Neural cell (in vitro differentiated cells): ENCODE data around the gene CLCNKB. TPM values are rescaled to one million over a fixed set of nuclear protein-coding genes. Genes with fewer than 3 reads are reported as not detected.
"Not testable (repeated sequence)": the region's sequence is repeated elsewhere in the genome, so short reads cannot be mapped to it uniquely, and the experiment has no call there.

Source experiments
- H2AFZ ChIP-seq: fragments of 200-600, 300-800 bp; sonication (generic), shearing (Covaris generic); 2 replicates; pipeline ENCODE4 v1.6.0; 2014; ENCODE audit warnings: low read depth, mild to moderate bottlenecking, antibody characterized with exemption, low read length, moderate library complexity
- H3F3A ChIP-seq: fragments of 200-600 bp; shearing (Covaris generic); 2 replicates; pipeline ENCODE4 v1.6.1; 2016; ENCODE audit warnings: mild to moderate bottlenecking, moderate library complexity, mixed read lengths, antibody characterized with exemption, low read length; ENCODE audit not compliant: insufficient read depth, poor library complexity, severe bottlenecking
- H3K27ac ChIP-seq: fragments of 200-600, 300-800 bp; sonication (generic), shearing (Covaris generic); 2 replicates; pipeline ENCODE4 v1.5.1; 2014; ENCODE audit warnings: mild to moderate bottlenecking, low read length, moderate library complexity
- H3K27me3 ChIP-seq: fragments of 300-800, 200-600 bp; sonication (generic), shearing (Covaris generic); 2 replicates; pipeline ENCODE4 v1.6.0; 2014; ENCODE audit warnings: mild to moderate bottlenecking, low read depth, low read length, moderate library complexity; ENCODE audit not compliant: insufficient read depth
- H3K36me3 ChIP-seq: fragments of 300-800, 200-600 bp; sonication (generic), shearing (Covaris generic); 2 replicates; pipeline ENCODE4 v1.5.1; 2014; ENCODE audit warnings: mild to moderate bottlenecking, antibody characterized with exemption, low read length, moderate library complexity; ENCODE audit not compliant: insufficient read depth
- H3K4me2 ChIP-seq: fragments of 300-800, 200-600 bp; sonication (generic), shearing (Covaris generic); 2 replicates; pipeline ENCODE4 v1.6.0; 2014; ENCODE audit warnings: mild to moderate bottlenecking, low read length
- H3K4me3 ChIP-seq: fragments of 300-800, 200-600 bp; sonication (generic), shearing (Covaris generic); 2 replicates; pipeline ENCODE4 v1.5.1; 2014; ENCODE audit warnings: mild to moderate bottlenecking, low read length, moderate library complexity
- H3K79me2 ChIP-seq: fragments of 200-600 bp; shearing (Covaris generic); replicated peaks from 2 replicates; pipeline ENCODE4 v1.6.0; 2014; ENCODE audit warnings: mild to moderate bottlenecking, low read length, moderate library complexity; ENCODE audit not compliant: insufficient read depth
- H3K9ac ChIP-seq: fragments of 300-800, 200-600 bp; sonication (generic), shearing (Covaris generic); 2 replicates; pipeline ENCODE4 v1.6.1; 2016; ENCODE audit warnings: mild to moderate bottlenecking, low read length, mixed read lengths
- H3K9me2 ChIP-seq: fragments of 200-600 bp; shearing (Covaris generic); 2 replicates; pipeline ENCODE4 v1.6.1; 2016; ENCODE audit warnings: mild to moderate bottlenecking, low read length, mixed read lengths; ENCODE audit not compliant: insufficient read depth
- H3K9me3 ChIP-seq: fragments of 200-600, 300-800 bp; sonication (generic), shearing (Covaris generic); 2 replicates; pipeline ENCODE4 v1.6.1; 2016; ENCODE audit warnings: mild to moderate bottlenecking, mixed run types, low read length, moderate library complexity, mixed read lengths
- H4K20me1 ChIP-seq: fragments of 200-600 bp; shearing (Covaris generic); 2 replicates; pipeline ENCODE4 v1.6.1; 2016; ENCODE audit warnings: mild to moderate bottlenecking, mixed run types; ENCODE audit not compliant: insufficient read depth
- EP300 ChIP-seq: fragments of 450-650 bp; conservative IDR thresholded peaks from 2 replicates; pipeline ENCODE4 v1.6.1; 2014; ENCODE audit warnings: antibody characterized with exemption, mild to moderate bottlenecking, moderate library complexity; ENCODE audit not compliant: poor library complexity, severe bottlenecking
- EZH2 ChIP-seq: fragments of 200-600, 300-800 bp; shearing (Covaris generic), sonication (generic); IDR thresholded peaks from 2 replicates; pipeline ENCODE4 v1.6.1; 2014; ENCODE audit warnings: antibody characterized with exemption, low read length, borderline replicate concordance, mild to moderate bottlenecking; ENCODE audit not compliant: insufficient read depth, poor library complexity, severe bottlenecking
- MXI1 ChIP-seq: fragments of 450-650 bp; conservative IDR thresholded peaks from 2 replicates; pipeline ENCODE4 v1.6.1; 2014; ENCODE audit warnings: antibody characterized with exemption, mild to moderate bottlenecking; ENCODE audit not compliant: poor library complexity, severe bottlenecking
- POLR2AphosphoS5 ChIP-seq: IDR thresholded peaks from 2 replicates; pipeline ENCODE4 v1.6.1; 2012
- RAD21 ChIP-seq: fragments of 450-650 bp; conservative IDR thresholded peaks from 2 replicates; pipeline ENCODE4 v1.6.1; 2014; ENCODE audit warnings: antibody characterized with exemption, mild to moderate bottlenecking, moderate library complexity
- SMC3 ChIP-seq: fragments of 450-650 bp; conservative IDR thresholded peaks from 2 replicates; pipeline ENCODE4 v1.6.1; 2014; ENCODE audit warnings: antibody characterized with exemption, mild to moderate bottlenecking, moderate library complexity; ENCODE audit not compliant: poor library complexity
- TAF1 ChIP-seq: IDR thresholded peaks from 2 replicates; pipeline ENCODE4 v1.6.1; 2012; ENCODE audit warnings: low read depth
- polyA plus RNA-seq: library from polyadenylated mRNA; depleted of rRNA; stranded (reverse); fragments of >200 nt; gene quantifications from 2 replicates; pipeline ENCODE4 v1.2.3, GENCODE V29; 2014
- TF ChIP-seq, protein P1 (sequence below): fragments of 450-650 bp; IDR thresholded peaks from 2 replicates; pipeline ENCODE4 v1.5.1; 2014; ENCODE audit warnings: antibody characterized with exemption, mild to moderate bottlenecking, moderate library complexity; ENCODE audit not compliant: poor library complexity, severe bottlenecking
- TF ChIP-seq, protein P2 (sequence below): IDR thresholded peaks from 2 replicates; pipeline ENCODE4 v1.6.1; 2012; ENCODE audit warnings: borderline replicate concordance

CLCNKB gene
- polyA plus RNA-seq, 1 donor from 2014 or later, result not detected

DNA sequence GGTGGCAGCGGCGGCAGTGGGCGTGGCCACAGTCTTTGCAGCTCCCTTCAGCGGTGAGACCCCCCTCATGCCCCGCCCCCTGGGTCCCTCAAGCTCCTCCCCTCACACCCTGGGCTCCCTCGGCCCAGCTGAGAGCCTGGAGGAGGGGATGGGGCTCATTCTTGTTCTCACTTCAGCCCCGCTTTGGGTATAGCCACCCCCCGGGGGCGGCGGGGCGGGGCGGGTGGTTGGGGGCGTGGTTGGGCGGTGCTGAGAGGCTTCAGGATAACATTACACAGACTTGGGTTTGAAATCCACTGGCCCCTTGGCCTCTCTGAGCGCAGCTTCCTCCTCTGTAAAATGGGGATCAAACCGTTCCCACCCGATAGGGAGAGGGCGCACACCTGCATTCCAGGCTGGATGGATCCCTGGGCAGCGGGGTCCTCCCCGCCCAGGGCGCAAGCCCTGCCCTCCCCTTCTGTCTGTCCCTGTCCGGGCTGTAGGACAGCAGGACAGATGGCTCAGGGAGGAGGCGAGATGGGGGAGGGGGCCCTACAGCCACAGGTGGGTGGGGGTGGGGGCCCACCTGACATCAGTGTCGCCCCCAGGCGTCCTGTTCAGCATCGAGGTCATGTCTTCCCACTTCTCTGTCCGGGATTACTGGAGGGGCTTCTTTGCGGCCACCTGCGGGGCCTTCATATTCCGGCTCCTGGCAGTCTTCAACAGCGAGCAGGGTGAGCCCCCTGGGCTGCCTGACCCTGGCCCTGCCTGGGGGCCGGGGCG, 16.7 kb upstream of the CLCNKB start:
- H3K4me2 ChIP-seq, result no peak overlapping the region

DNA sequence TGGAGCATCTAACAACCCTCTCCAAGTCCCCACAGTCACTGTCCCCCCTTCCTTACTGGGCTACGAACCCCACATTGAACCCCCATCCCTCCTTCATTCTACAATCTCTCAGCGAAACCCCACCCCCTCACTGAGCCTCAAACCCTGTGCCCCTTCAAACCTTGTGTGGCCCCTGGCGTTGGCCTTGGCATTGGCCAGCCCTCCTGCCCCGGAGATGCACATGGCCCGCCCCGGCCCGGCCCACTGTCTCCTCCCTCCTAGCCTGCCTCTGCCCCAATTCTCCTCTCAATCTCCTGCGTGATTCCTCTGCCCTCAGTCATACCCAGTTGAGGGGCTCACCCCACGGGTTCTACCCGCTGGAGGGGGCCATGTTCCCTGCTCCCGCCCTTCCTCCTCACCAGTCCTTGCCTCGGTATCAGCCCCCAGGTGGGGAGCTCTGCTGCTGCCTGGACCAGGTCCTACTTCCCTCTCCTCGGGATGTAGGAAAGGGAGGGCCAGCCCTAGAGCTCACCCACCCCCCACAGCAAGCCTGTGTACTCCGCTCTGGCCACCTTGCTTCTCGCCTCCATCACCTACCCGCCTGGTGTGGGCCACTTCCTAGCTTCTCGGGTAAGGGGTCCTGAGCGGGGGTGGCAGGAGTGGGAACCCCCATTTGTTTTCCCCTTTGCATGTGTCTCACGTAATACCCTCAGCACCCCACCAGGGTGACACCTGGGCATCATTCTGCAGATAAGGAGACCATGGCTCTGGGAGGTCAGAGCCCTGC, 15.2 kb upstream of the CLCNKB start:
- H3K36me3 ChIP-seq, result no peaks in the 10 kb centered on the region
- no peak overlapping the region for H3K27ac ChIP-seq
- no peaks in the 10 kb centered on the region for H4K20me1 ChIP-seq
- H3K27me3 ChIP-seq, result no peaks in the 10 kb centered on the region
- no peak overlapping the region for H3K4me3 ChIP-seq
- TF ChIP-seq EZH2 (no peak), EP300 (no peak), MXI1 (no peak), SMC3 (no peak), RAD21 (no peak)
- TF ChIP-seq, protein P1, sequence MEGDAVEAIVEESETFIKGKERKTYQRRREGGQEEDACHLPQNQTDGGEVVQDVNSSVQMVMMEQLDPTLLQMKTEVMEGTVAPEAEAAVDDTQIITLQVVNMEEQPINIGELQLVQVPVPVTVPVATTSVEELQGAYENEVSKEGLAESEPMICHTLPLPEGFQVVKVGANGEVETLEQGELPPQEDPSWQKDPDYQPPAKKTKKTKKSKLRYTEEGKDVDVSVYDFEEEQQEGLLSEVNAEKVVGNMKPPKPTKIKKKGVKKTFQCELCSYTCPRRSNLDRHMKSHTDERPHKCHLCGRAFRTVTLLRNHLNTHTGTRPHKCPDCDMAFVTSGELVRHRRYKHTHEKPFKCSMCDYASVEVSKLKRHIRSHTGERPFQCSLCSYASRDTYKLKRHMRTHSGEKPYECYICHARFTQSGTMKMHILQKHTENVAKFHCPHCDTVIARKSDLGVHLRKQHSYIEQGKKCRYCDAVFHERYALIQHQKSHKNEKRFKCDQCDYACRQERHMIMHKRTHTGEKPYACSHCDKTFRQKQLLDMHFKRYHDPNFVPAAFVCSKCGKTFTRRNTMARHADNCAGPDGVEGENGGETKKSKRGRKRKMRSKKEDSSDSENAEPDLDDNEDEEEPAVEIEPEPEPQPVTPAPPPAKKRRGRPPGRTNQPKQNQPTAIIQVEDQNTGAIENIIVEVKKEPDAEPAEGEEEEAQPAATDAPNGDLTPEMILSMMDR, result no peak
- TF ChIP-seq, protein P2, sequence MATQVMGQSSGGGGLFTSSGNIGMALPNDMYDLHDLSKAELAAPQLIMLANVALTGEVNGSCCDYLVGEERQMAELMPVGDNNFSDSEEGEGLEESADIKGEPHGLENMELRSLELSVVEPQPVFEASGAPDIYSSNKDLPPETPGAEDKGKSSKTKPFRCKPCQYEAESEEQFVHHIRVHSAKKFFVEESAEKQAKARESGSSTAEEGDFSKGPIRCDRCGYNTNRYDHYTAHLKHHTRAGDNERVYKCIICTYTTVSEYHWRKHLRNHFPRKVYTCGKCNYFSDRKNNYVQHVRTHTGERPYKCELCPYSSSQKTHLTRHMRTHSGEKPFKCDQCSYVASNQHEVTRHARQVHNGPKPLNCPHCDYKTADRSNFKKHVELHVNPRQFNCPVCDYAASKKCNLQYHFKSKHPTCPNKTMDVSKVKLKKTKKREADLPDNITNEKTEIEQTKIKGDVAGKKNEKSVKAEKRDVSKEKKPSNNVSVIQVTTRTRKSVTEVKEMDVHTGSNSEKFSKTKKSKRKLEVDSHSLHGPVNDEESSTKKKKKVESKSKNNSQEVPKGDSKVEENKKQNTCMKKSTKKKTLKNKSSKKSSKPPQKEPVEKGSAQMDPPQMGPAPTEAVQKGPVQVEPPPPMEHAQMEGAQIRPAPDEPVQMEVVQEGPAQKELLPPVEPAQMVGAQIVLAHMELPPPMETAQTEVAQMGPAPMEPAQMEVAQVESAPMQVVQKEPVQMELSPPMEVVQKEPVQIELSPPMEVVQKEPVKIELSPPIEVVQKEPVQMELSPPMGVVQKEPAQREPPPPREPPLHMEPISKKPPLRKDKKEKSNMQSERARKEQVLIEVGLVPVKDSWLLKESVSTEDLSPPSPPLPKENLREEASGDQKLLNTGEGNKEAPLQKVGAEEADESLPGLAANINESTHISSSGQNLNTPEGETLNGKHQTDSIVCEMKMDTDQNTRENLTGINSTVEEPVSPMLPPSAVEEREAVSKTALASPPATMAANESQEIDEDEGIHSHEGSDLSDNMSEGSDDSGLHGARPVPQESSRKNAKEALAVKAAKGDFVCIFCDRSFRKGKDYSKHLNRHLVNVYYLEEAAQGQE, result no peak
- H2AFZ ChIP-seq, result no peak overlapping the region
- H3K79me2 ChIP-seq, result no peaks in the 10 kb centered on the region
- no peaks in the 10 kb centered on the region for H3F3A ChIP-seq
- no peak overlapping the region for H3K9ac ChIP-seq
- H3K9me2 ChIP-seq, result no peaks in the 10 kb centered on the region
- no peak overlapping the region for H3K4me2 ChIP-seq
- no peaks in the 10 kb centered on the region for H3K9me3 ChIP-seq

More for the DNA sequence above, 16.7 kb upstream of the CLCNKB start:
- no peak overlapping the region for H3K27ac ChIP-seq
- H3F3A ChIP-seq, result no peaks in the 10 kb centered on the region
- no peaks in the 10 kb centered on the region for H4K20me1 ChIP-seq
- H3K27me3 ChIP-seq, result no peaks in the 10 kb centered on the region
- no peak overlapping the region for H2AFZ ChIP-seq
- H3K9me2 ChIP-seq, result no peaks in the 10 kb centered on the region
- no peaks in the 10 kb centered on the region for H3K79me2 ChIP-seq
- H3K36me3 ChIP-seq, result no peaks in the 10 kb centered on the region
- TF ChIP-seq MXI1 (no peak), POLR2AphosphoS5 (no peak), EP300 (no peak), TAF1 (no peak), EZH2 (no peak), RAD21 (no peak), SMC3 (no peak)
- TF ChIP-seq, protein P2, result no peak
- TF ChIP-seq, protein P1, result no peak
- H3K9me3 ChIP-seq, result no peaks in the 10 kb centered on the region
- no peak overlapping the region for H3K9ac ChIP-seq
- H3K4me3 ChIP-seq, result peak overlapping the region; percentile 10

DNA sequence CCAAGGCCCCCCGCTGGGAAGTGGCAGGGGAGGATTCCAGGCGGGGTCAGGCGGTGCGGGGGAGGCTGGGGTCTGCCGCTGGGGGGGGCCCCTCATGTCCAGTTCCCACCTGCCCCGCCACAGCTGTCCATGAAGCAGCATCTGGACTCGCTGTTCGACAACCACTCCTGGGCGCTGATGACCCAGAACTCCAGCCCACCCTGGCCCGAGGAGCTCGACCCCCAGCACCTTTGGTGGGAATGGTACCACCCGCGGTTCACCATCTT, 14.6 kb upstream of the CLCNKB start:
- not testable (repeated sequence) for H3K9me3 ChIP-seq, H3K4me2 ChIP-seq, H3F3A ChIP-seq, H2AFZ ChIP-seq, H3K9me2 ChIP-seq, H3K79me2 ChIP-seq, H3K36me3 ChIP-seq, H3K27me3 ChIP-seq, H3K9ac ChIP-seq, H4K20me1 ChIP-seq, H3K4me3 ChIP-seq, H3K27ac ChIP-seq
